GM19240 (cell line): ENCODE data around the gene FOXK1.

ENCODE experiments used
- DNase-seq: peaks from one replicate; pipeline ENCODE4 v3.0.0; 2011; ENCODE audit warnings: low spot score; ENCODE audit not compliant: insufficient read length

Gene FOXK1

GRCh38 chr7:4694305-4694704 is 12.2 kb downstream of the FOXK1 start:
- DNase-seq: no peak

- no peak for DNase-seq
These were observed 16.7 kb downstream of the FOXK1 start for GRCh38 chr7:4698707-4699275.

- DNase-seq: no peak
These were observed 17.7 kb downstream of the FOXK1 start for GRCh38 chr7:4699841-4700240.

GRCh38 chr7:4700577-4701235 is 18.6 kb downstream of the FOXK1 start:
- DNase-seq: no peak

- no peak for DNase-seq
These were observed 20.9 kb downstream of the FOXK1 start for GRCh38 chr7:4702961-4703512.

- no peak for DNase-seq
These were observed 21.4 kb downstream of the FOXK1 start for GRCh38 chr7:4703532-4703931.

DNA sequence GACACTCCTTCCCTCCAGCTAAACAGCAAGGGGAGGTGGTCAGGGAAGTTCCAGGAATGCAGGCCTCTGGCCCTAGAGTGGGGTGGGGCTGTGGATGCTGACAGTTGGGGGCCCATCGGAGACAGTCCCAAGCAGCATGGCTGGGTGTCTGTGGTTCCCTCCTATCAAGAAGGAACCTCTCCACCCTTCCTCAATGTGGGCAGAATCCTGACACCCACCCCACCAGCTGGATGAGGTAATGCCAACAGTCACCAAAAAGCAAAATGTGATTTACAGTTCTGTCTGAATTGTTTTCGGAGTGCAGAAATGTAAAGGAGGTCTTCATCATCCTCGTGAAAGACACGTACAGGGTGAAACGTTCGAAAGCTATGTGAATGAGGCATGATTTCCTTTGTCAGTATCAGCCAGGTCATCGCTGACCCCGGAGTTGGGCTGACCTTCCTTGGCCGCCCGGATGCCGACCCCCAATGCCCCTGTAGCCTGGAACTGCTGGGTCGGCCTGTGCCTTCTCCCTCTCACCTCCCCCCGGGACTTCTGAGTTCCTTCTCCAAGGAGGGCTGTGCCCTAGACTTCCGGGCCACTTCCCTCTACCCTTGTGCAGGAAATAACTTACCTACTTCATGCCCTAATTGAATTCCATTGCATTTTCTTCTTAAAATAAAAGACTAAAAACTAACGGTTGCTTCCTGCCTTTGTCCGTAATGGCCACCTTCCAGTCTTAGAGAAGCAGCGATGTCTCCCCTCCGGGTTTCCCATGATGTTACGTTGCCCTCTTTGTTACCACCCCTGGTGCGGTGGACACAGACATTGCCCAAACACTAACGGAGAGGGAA is 24.5 kb downstream of the FOXK1 start:
- DNase-seq: no peak

DNA sequence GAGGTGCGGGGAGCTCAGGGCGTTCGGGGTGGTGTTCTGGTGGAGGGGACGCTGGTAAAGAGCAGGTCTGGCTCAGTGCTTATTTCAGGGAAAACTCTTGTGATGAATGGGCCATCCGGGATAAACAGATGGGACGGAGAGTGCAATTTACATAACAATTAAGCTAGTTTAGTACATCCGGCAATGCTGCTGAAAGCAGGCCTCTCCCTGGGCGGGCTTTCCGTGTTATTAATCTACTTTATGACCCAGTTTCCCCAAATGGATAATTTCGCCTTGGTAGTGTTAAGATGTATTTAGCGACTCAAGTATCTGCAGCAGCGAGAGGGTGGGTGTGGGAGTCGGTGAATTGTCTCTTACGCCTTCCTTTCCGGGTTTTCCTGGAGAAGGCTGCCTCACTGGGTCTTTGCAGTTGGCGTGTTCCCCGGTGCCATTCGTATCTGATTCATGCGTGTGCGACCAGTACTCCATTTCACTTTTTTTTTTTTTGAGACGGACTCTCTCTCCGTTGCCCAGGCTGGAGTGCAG is 25.2 kb downstream of the FOXK1 start:
- no peak for DNase-seq

DNA sequence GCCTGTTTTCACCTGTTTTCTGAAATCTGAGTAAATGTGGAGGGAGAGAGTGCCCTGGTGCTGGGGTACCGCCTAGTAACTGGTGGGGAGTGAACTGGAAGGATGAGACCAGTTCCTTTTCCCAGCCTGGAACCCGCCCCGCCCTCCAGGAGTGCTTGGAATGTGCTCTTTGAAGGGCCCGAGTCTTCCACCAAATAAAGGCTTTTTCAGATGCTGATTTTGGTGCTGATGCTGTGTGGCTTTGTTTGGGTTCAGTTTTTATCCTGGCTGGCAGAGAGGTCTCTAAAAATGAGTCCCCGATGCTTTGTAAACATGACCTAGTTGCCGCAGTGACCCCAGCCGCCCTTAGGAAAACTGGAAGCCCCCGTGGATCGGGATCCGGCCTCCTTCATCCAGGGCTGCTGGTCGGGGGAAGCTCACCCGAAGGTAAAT is 25.9 kb downstream of the FOXK1 start:
- no peak for DNase-seq

DNA sequence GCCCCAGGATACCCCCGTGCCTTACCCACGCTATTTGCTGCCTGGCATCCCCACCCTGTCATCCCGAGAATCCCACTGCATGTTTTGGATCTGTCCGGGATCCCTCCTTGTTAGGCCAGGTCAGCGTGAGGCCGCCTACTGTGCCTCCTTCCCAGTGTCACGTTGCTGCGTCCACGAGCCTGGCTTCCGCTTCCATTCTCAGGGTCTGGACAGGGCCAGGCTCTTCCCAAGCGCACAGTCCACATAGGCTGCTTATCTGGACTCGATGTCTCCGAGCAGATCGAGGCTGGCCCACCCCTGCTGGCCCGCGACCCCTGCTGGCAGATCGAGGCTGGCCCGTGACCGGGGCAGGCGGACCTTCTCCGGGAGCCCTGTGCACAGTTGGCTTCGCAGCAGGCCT is 27.1 kb downstream of the FOXK1 start:
- DNase-seq: no peak

GRCh38 chr7:4711093-4711492 is 29.0 kb downstream of the FOXK1 start:
- DNase-seq: no peak

- no peak for DNase-seq
These were observed 29.5 kb downstream of the FOXK1 start for GRCh38 chr7:4711634-4712033.

DNA sequence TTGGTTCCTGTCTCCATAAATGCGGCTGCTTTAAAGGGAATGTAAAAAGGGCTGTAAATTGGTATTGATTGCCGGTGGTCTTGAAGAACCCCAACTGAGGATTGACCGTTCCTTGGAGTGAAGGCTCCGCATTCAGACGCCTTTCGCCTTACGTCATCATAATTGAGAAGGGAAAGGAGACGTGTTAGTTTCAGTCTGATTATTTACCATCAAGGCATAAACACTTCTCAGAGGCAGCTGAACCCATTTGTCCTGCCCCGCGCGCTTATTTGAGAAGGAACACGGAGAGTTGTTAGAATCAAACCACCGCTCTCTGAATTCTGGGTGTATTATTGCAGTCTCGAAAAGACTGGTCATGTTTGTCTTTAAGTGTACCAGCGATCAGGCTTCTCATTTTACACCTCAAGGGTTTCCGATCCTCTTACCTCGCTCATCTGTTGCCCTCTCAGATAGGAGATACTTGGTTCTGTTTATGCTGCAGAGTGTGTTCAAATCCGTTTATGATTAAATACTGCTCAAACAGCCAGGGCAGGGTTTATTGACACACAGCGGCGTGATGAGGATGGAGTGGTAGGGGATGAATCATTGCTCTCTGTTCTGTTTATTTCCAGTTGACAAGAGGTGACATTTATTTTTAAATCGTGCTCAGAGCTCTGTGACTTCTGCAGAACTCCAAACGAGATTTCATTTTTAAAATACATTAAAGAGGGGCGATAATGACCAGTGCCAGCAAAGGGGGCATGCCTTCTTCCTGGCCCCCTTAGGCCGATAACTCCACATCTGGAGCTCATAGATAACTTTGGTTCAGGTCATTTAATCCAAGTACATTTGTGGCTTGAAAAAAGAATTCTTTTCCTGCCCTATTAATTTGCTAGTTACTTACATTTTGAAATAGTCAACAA is 30.4 kb downstream of the FOXK1 start:
- peak; percentile 32 for DNase-seq

DNA sequence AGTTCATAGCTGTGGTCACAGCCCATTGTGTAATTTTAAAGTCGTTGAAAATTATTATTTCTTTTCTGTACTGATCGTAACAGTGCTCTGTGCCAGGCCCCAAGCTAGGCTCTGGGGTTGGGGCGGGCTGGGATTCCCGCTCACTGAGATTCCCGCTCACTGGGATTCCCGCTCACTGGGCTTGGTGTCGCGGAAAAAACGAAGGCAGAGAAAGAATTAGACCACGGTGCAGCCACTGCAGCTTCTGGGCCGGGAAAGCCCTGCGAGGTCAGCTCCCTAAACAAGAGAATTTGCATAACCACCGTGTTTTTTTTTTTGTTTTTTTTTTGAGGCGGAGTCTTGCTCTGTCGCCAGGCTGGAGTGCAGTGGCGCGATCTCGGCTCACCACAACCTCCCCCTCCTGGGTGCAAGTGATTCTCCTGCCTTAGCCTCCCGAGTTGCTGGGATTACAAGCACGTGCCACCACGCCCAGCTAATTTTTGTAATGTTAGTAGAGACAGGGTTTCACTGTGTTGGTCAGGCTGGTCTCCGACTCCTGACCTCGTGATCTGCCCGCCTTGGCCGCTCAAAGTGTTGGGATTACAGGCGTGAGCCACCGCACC is 31.2 kb downstream of the FOXK1 start:
- peak; percentile 50 for DNase-seq

- no peak for DNase-seq
These were observed 32.1 kb downstream of the FOXK1 start for GRCh38 chr7:4714161-4714700.

GRCh38 chr7:4714767-4715409 is 32.8 kb downstream of the FOXK1 start:
- no peak for DNase-seq

GRCh38 chr7:4715410-4715776 is 33.3 kb downstream of the FOXK1 start:
- DNase-seq: no peak

DNA sequence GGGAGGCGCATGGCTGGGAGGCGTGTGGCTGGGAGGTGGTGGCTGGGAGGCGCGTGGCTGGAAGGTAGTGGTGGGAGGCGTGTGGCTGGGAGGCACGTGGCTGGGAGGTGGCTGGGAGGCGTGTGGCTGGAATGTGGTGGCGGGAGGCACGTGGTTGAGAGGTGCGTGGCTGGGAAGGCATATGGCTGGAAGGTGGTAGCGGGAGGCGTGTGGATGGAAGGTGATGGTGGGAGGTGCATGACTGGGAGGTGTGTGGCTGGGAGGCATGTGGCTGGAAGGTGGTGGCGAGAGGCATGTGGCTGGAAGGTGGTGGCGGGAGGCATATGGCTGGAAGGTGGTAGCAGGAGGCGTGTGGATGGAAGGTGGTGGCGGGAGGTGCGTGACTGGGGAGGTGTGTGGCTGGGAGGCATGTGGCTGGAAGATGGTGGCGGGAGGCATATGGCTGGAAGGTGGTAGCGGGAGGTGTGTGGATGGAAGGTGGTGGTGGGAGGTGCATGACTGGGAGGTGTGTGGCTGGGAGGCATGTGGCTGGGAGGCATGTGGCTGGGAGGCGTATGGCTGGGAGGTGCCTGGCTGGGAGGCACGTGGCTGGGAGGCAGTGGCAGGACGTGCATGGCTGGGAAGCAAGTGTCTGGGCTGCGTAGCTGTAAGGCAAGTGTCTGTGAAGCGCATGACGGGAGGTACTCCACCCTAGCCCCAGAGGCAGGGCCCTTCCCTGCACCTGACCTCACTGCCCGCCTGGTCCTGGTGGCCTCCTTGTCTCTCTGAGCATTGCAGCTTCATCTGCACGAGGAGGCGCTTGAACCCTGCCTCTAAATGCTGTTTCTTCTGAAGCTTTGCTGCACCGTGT is 35.1 kb downstream of the FOXK1 start:
- DNase-seq: no peak

GRCh38 chr7:4718075-4718474 is 36.0 kb downstream of the FOXK1 start:
- no peak for DNase-seq
